ENCODE results near the gene HEXB. TPM values are rescaled to one million over a fixed set of nuclear protein-coding genes. Genes with fewer than 3 reads are reported as not detected.
"Not testable (repeated sequence)": the region's sequence is repeated elsewhere in the genome, so short reads cannot be mapped to it uniquely, and the experiment has no call there.

The HEXB gene
- total RNA-seq, 1 experiment from 2014 or later, result 283 TPM

GRCh38 chr5:74659172-74659571 lies 25.9 kb upstream of the HEXB start:
- DNase-seq (ENCODE audit: low spot score), result no peak

- DNase-seq (ENCODE audit: low spot score), result no peak
Measured at GRCh38 chr5:74660140-74660539, 24.9 kb upstream of the HEXB start.

- no peak for DNase-seq (ENCODE audit: low spot score)
Measured at GRCh38 chr5:74660873-74661272, 24.2 kb upstream of the HEXB start.

- no peak for DNase-seq (ENCODE audit: low spot score)
Measured at GRCh38 chr5:74664551-74664950, 20.5 kb upstream of the HEXB start.

GRCh38 chr5:74665273-74665672 lies 19.8 kb upstream of the HEXB start:
- no peak for DNase-seq (ENCODE audit: low spot score)

- no peak for DNase-seq (ENCODE audit: low spot score)
Measured at GRCh38 chr5:74665816-74666215, 19.2 kb upstream of the HEXB start.

GRCh38 chr5:74667396-74667795 lies 17.6 kb upstream of the HEXB start:
- DNase-seq (ENCODE audit: low spot score), result no peak

- no peak for DNase-seq (ENCODE audit: low spot score)
Measured at GRCh38 chr5:74669821-74670220, 15.2 kb upstream of the HEXB start.

- no peak for DNase-seq (ENCODE audit: low spot score)
Measured at GRCh38 chr5:74670396-74671038, 14.5 kb upstream of the HEXB start.

- no peak for DNase-seq (ENCODE audit: low spot score)
Measured at GRCh38 chr5:74672215-74672877, 12.7 kb upstream of the HEXB start.

GRCh38 chr5:74673011-74673790 lies 11.8 kb upstream of the HEXB start:
- no peak for DNase-seq (ENCODE audit: low spot score)

GRCh38 chr5:74676466-74676865 lies 8.6 kb upstream of the HEXB start:
- not testable (repeated sequence) for DNase-seq (ENCODE audit: low spot score)

- DNase-seq (ENCODE audit: low spot score), result not testable (repeated sequence)
Measured at GRCh38 chr5:74678123-74678522, 6.9 kb upstream of the HEXB start.

GRCh38 chr5:74679300-74679699 lies 5.7 kb upstream of the HEXB start:
- not testable (repeated sequence) for DNase-seq (ENCODE audit: low spot score)

GRCh38 chr5:74679966-74680365 lies 5.1 kb upstream of the HEXB start:
- DNase-seq (ENCODE audit: low spot score), result no peak

- DNase-seq (ENCODE audit: low spot score), result no peak
Measured at GRCh38 chr5:74685979-74686631, 1.1 kb downstream of the HEXB start.

GRCh38 chr5:74686962-74687751 lies 2.1 kb downstream of the HEXB start:
- no peak for DNase-seq (ENCODE audit: low spot score)

- no peak for DNase-seq (ENCODE audit: low spot score)
Measured at GRCh38 chr5:74693191-74693590, 8.2 kb downstream of the HEXB start.

- DNase-seq (ENCODE audit: low spot score), result no peak
Measured at GRCh38 chr5:74717596-74717995, 32.6 kb downstream of the HEXB start.

GRCh38 chr5:74722271-74722670 lies 37.2 kb downstream of the HEXB start:
- no peak for DNase-seq (ENCODE audit: low spot score)

- no peak for DNase-seq (ENCODE audit: low spot score)
Measured at GRCh38 chr5:74725331-74725730, 40.3 kb downstream of the HEXB start.

- DNase-seq (ENCODE audit: low spot score), result no peak
Measured at GRCh38 chr5:74736759-74737158, 51.7 kb downstream of the HEXB start.

Measured in H4 (cell line).